Measurements from ENCODE around the gene TMEM109. TPM values are rescaled to one million over a fixed set of nuclear protein-coding genes. Genes with fewer than 3 reads are reported as not detected.

Gene TMEM109
- total RNA-seq, 2 donors from 2014 or later, result 158 to 213 TPM

- ATAC-seq (ENCODE audit: insufficient number of reproducible peaks, low FRiP score, low read depth) (no peak), DNase-seq (ENCODE audit: low spot score) (no peak)
- no peaks in the 10 kb centered on the region for H3K9me3 ChIP-seq
- H3K4me1 ChIP-seq (ENCODE audit: control insufficient read depth in 1 of 2, low read depth in 2 of 2), result no peaks in the 10 kb centered on the region
- no peak overlapping the region for H3K4me3 ChIP-seq
- peak; percentile 64 for TF ChIP-seq CTCF (IDR thresholded peaks at IDR 0.05)
- H3K36me3 ChIP-seq, result no peaks in the 10 kb centered on the region
- H3K27me3 ChIP-seq (replicated peaks; ENCODE audit: insufficient read depth), result no peaks in the 10 kb centered on the region
- H3K27ac ChIP-seq, result no peak overlapping the region
Observed at GRCh38 chr11:60970369-60970774, 56.4 kb downstream of the TMEM109 start.

- Histone ChIP-seq H3K4me1 (ENCODE audit: control insufficient read depth in 1 of 2, low read depth in 2 of 2) (no peaks in the 10 kb centered on the region), H3K27me3 (replicated peaks; ENCODE audit: insufficient read depth) (no peaks in the 10 kb centered on the region), H3K27ac (no peak overlapping the region), H3K4me3 (no peak overlapping the region), H3K9me3 (no peaks in the 10 kb centered on the region), H3K36me3 (no peaks in the 10 kb centered on the region)
- no peak for TF ChIP-seq CTCF (IDR thresholded peaks at IDR 0.05)
- no peak for ATAC-seq (ENCODE audit: insufficient number of reproducible peaks, low FRiP score, low read depth)
- no peak for DNase-seq (ENCODE audit: low spot score)
Observed at GRCh38 chr11:60970890-60971289, 56.9 kb downstream of the TMEM109 start.

- peak within 1 kb of the TSS; percentile 44 for H3K4me3 ChIP-seq
- no peak for ATAC-seq (ENCODE audit: insufficient number of reproducible peaks, low FRiP score, low read depth)
Observed at GRCh38 chr11:60971520-60971919, 57.6 kb downstream of the TMEM109 start, which contains the start of gene CD6. Gene CD6, plus strand, starts transcription at chr11:60971680. Its CDS starts 186 bp downstream, at chr11:60971866.

GRCh38 chr11:60972182-60973030 lies 58.4 kb downstream of the TMEM109 start:
- no peaks in the 10 kb centered on the region for H3K4me1 ChIP-seq (ENCODE audit: control insufficient read depth in 1 of 2, low read depth in 2 of 2)
- no peaks in the 10 kb centered on the region for H3K9me3 ChIP-seq
- H3K27ac ChIP-seq, result no peak overlapping the region
- no peak for TF ChIP-seq CTCF (IDR thresholded peaks at IDR 0.05)
- no peaks in the 10 kb centered on the region for H3K27me3 ChIP-seq (replicated peaks; ENCODE audit: insufficient read depth)
- ATAC-seq (ENCODE audit: insufficient number of reproducible peaks, low FRiP score, low read depth) (no peak), DNase-seq (ENCODE audit: low spot score) (no peak)
- no peaks in the 10 kb centered on the region for H3K36me3 ChIP-seq
- H3K4me3 ChIP-seq, result peak overlapping the region; percentile 44

More at GRCh38 chr11:60971520-60971919, 57.6 kb downstream of the TMEM109 start, which contains the start of gene CD6:
- DNase-seq (ENCODE audit: low spot score), result no peak
- H3K36me3 ChIP-seq, result no peaks in the 10 kb centered on the region
- no peaks in the 10 kb centered on the region for H3K4me1 ChIP-seq (ENCODE audit: control insufficient read depth in 1 of 2, low read depth in 2 of 2)
- no peaks in the 10 kb centered on the region for H3K9me3 ChIP-seq
- no peaks in the 10 kb centered on the region for H3K27me3 ChIP-seq (replicated peaks; ENCODE audit: insufficient read depth)
- TF ChIP-seq CTCF (IDR thresholded peaks at IDR 0.05), result no peak
- H3K27ac ChIP-seq, result no peak within 1 kb of the TSS

Other genes starting within 250 kb of the TMEM109 start
- not detected for gene MS4A8, start 214.5 kb upstream of the TMEM109 start, total RNA-seq
- not detected for gene MS4A18, start 189.4 kb upstream of the TMEM109 start, total RNA-seq
- gene MS4A15, start 157.3 kb upstream of the TMEM109 start, total RNA-seq, result not detected
- not detected for gene MS4A10, start 128.8 kb upstream of the TMEM109 start, total RNA-seq
- 10 to 100 TPM; 13.5 to 23.8 TPM for gene CCDC86, start 72.0 kb upstream of the TMEM109 start, total RNA-seq
- under 1 TPM; 0.21 to 0.68 TPM for gene PTGDR2, start 58.2 kb upstream of the TMEM109 start, total RNA-seq
- gene ZP1, start 46.6 kb upstream of the TMEM109 start, total RNA-seq, result not detected
- 10 to 100 TPM; 42.0 to 52.2 TPM for gene PRPF19, start 7.6 kb upstream of the TMEM109 start, total RNA-seq
- 1 to 10 TPM; 7.7 to 8.4 TPM for gene TMEM132A, start 10.3 kb downstream of the TMEM109 start, total RNA-seq
- gene SLC15A3, start 38.0 kb downstream of the TMEM109 start, total RNA-seq, result 10 to 100 TPM; 27.7 to 29.5 TPM
- 1 to 10 TPM; 2.2 to 3.3 TPM for gene CD6, start 57.5 kb downstream of the TMEM109 start, total RNA-seq
- 1 to 10 TPM in 1 of 2 donors, not detected in 1; 1.6 TPM for gene CD5, start 188.3 kb downstream of the TMEM109 start, total RNA-seq
- 10 to 100 TPM; 23.0 to 32.7 TPM for gene VPS37C, start 247.3 kb downstream of the TMEM109 start, total RNA-seq